Endothelial cell of hepatic sinusoid (primary cell): ENCODE results near the gene KAZN.

ENCODE experiments used
- in situ Hi-C: cut with HindIII; loops from 2 replicates; pipeline ENCODE4 v1.10.0; 2017; ENCODE audit warnings: low sequenced_read_pairs

Gene KAZN

DNA sequence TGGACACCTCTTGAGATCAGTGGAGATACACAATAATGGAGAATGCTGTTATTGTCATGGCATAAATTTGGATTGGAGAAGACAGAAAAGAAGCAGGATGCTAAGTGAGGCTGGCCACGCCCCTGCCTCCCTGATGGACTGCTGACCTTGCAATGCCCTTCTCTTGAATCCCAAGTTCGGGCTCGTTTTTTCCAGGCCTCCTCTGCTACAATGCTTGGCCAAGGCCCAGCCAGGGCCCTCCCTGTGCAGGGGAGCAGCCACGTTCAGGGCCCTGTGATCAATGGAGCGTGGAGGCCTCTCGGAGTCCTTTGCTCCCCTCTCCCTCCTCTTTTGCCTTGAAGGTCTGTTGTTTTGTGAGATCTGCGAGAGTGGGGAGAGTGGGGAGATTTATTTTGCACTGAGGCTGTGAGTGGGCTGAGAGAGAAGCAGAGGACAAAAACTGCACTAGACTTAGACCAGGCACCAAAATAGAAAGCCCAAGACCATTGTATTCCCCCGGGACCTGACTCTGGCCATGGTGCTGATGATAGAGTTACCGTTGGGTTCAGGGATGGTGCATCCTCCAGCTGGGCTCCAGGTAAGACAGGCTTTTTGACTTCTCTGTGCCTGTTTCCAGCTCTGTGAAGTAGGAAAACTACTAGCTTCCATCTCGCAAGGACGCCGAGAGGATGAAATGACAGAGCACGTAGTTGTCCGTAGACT lies 268.6 kb downstream of the KAZN start:
- in situ Hi-C loops = no loop called here

DNA sequence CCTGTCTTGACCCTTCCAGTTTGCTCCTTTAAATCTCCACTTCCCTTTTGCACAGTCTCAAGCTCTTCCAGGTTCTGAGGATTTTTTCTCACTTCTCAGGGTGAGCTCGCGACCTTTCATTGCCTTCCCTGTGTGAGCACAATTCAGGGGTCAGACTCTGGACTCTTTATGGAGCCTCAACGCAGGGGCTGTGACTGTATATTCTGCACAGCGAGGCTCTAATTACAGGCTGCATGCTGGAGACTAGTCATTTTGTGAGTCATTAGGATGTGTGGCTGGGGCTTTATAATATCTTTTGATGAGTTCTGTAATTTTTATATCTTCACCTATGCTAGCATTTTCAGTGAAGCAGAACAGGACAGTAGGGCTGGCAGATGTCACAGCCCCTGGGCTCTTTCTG lies 270.7 kb downstream of the KAZN start:
- in situ Hi-C loops = no loop called here

DNA sequence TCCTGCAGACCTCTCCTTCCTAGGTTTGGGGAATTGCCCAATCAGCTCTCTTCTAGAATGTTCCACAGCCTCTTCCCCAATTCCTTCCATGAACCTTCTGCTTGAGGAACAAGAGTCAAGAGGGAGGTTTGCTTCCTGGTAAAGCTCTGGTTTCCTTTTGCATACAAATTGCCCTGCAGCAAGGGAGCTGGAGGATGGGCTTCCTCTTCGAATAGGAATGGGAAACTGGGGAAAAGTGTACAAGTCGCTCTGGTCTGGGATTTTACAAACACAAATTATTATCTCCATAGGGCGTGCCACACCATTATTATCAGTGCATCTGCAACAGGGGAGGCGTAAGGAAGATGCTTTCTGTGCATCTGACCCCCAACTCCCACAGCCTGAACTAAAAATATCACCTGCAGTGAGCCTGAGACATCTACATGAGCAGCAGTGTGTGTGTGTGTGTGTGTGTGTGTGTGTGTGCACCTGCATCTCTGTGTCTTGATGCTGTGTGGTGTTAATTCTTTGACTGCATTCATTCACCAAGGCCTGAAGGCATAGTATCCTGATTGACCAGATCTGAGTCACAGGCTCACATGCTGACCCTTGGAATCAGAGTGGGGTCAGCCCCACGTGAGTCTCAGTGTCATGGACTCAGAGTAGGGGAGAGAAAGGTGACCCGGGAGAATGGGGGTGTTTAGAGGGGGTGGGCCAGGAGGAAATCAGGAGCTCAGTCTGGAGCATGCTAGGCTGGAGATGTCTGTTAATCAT lies 272.9 kb downstream of the KAZN start:
- in situ Hi-C loops = no loop called here

DNA sequence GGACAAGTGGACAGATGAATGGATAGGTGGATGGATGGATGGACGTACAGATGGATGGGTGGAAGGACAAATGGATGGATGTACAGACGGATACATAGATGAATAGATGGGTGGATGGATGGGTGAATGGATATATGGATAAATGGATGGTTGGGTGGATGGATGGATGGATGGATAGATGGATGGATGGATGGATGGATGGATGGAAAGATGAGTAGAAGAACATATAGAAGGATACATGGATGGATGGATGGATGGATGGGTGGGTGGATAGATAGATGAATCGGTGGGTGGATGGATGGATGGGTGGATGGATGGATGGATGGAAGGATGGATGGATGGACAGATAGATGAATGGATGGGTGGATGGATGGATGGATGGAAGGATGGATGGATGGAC lies 274.3 kb downstream of the KAZN start:
- in situ Hi-C loops = no loop called here

DNA sequence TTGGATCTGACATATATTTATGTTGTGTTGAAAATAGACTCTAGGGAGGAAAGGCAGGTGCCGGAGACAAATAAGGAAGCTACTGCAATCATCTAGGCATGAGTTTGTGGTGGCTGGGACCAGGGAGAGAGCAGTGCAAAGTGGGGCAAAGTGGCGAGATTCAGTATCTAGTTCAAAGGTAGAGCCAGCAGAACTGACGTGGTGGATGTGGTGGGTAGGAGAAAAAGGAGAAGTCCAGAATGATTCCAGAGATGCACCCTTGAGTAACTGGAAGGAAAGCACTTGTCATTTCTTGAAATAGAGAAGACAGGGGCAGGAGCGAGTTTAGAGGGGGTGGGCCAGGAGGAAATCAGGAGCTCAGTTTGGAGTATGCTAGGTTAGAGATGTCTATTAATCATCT lies 275.2 kb downstream of the KAZN start:
- in situ Hi-C loops = no loop called here

DNA sequence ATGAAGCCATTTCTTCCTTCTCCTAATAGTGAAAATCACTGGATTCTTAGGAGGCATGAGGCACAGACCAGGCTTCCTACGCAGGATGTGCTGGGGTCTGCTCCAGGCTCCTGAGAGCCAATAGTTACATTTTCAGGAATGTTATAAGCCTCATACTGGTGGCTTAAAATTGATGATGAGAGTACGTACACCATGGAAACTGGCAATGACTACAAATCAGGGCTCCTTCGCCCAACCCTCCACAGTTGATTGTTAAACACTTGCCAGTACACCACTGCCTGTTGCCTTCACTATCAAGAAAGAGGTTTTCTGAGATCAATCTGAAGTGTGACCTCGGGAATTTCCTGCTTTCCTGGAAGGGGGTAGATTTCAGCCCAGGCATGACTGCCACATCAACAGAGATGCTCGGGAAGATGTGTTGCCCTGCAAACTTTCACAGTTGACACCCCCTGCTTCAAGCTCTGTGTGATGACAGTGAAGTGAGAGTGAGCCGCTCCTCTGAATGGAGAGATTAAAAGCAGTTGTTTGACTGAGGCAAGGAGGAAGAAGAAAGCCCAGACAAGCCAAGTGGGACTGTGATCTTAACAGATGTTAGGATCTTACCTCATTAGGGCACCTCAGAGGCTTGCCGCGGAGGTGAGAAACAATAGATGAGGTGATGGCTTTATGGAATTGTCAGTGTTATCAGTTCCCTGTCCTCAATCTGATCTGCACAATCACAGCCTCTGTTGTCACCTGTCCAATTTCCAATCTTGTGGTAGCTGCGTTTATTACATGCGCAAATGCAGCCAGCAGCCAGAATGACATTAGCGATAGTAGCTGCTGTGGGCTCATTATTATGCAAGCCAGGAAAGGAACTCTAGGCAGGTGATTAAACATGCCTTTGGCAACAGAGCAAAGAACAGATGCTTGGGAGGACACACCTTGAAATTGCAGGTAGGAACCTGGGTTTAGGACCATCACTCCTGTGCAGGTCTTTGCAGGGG lies 277.3 kb downstream of the KAZN start:
- in situ Hi-C loops = no loop called here

DNA sequence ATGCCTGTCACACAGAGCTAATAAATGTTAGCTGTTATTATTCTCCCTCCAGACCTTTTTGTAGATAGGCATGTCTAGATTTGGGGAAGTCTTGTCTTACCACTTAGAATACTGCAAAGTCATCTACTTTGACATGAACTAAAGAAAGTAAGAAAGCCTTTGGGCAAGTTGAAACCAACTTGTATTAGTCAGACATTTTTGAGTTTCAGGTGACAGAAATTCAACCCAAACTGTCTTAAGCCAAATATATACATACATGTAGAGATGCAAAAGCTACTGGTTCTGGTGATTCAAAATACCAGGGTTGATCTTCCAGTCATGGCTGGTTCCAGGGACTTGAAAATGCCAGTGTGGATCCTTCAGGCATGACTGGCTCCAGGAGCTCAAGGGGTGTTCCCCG lies 278.3 kb downstream of the KAZN start:
- in situ Hi-C loops = no loop called here

DNA sequence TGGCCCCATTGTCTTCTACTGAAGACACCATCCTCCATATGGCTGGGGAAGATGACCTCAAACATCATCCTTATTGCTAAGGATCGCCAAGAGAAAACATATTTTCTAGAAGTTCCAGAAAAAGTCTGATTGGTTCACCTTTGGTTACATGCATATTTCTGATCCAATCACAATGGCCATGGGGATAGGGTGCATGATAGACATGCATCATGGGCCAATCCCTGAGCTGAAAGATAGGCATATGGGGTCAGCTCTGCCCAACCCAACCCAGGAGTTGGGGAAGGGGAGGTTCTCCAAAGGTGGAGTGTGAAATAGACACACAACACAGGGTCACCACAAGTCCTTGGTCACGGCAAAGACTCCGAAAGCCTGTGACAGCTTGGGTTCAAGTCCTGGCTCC lies 278.7 kb downstream of the KAZN start:
- in situ Hi-C loops = no loop called here

DNA sequence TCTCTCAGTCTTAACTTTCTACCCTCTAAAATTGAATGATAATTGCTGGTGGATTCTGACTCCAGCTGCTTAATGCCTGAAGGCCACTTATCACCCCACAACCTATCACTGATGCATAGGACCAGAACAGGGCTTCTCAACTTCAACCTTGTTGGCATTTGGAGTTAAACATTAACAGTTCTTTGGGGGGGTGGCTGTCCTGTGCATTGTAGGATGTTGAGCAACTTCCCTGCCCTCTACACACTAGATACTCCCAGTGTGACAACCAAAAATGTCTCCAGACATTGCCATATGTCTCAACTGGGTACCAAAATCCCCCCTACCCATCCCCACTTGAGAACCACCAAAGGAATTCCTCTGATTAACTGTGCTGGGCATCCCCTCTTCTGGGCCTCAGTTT lies 279.6 kb downstream of the KAZN start:
- in situ Hi-C loops = no loop called here

DNA sequence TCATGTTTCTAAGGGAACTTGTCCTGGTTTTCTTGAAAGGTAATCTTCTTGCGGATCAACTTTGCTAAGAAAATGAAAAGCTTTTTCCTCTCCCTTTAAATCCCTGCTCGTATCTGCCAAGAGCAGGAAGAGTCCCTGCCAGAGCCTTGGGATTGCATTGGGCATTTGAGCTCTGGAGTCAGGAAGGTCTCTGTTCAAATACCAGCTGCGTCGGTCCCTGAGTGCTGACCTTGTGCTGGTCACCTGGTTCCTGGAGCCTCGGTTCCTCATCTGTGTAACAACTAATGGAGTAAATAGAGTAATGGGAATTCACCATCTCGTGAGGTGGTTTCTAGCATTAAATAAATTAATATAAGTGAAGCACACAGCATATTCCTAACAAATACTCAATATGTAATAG lies 280.5 kb downstream of the KAZN start:
- in situ Hi-C loops = no loop called here

DNA sequence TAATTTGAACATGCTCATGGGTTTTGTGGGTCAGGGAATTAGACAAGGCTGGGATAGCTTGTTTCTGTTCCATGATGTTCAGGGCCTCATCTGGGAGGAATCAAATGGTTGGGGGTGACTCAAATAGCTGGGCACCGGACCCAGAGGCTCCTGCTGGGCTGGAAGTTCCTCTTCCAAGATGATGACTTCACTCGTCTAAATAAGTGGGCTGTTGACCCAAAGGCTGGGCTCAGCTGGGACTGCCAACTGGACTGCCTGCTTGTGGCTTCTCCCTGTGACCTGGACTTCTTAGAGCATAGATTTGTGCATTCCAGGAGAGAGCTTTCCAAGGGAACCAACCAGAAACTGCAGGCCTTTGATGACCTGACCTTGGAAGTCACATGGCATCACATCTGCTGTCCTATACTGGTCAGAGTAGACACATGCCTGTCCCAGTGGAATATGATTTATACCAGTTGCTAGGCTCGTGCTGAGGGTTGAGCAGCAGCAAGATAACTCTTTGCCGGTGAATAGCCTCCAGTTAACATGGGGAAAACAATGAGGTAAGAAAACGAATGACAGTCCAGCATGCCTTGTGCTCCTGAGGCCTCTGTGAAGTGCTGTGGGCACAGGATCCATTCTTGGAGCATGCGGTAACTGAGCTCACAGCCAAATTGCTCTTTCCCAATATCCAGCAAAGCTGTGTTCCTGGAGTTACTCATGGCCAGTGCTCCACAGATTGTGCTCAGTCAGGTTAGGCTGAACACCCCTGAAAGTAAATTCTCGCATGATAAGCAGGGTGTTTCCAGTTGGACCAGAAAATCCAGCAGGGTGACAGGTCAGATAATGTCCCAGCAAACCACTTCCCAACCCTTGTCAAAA lies 282.2 kb downstream of the KAZN start:
- in situ Hi-C loops = no loop called here

DNA sequence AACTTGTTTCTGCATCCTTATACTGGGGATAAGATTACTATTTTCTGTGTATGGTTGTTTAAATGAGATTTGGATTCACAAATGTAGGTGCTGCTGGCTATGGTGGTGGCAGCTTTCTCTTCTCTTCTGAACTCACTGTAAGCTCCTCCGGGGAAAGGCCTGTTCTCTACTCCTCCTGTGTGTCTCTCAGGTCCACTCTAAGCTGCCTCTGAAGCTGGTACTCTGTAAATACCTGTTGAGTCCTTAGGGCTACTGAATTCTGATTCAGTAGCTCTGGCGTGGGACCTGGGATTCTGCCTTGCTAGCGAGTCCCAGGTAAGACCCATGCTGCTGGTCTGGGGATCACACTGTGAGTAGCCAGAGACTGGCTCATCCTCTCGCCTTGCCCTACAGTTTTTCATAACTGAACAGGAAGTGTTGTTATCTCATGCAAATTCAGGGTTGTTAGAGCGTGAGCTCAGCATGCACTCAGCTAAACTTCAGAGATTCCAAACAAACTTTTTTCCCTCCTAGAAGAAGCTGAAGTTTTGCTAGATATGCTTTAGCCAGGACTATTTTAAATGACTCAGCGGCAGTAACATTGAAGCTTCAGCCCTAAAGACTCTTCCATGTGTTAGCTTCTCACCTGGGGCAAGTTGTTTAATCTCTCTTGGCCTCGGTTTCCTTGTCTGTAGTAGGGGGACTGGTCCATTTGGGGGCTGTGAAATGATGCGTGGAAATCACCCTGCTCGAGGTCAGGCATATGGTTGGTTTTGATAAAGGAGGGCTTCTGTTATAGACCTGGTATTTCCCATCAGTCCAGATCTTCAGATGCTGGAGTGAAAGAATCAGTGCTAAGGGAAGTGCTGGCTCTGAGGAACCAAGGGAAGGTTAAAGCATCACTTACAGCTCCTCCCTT lies 283.5 kb downstream of the KAZN start:
- in situ Hi-C loops = no loop called here

DNA sequence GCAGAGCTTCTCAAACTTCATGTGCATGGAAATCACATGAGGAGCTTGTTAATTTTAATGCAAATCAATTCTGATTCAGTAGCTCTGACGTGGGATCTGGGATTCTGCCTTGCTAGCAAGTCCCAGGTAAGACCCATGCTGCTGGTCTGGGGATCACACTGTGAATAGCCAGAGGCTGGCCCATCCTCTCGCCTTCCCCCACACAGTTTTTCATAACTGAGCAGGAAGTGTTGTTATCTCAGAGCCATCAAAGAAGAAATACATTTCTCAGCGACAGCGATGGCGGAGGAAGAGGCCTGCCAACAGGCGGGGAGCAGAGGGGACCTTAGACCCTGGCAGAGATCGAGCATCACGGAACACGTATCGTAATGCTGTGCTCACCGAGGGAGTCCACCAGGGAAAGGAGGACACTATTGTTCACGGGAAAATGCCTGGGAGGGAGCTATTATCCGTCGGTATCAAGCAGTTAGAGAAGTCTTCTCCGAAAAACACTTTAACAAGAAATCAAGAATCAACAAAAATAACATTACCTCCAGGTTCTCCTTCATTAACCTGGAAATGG lies 286.2 kb downstream of the KAZN start:
- in situ Hi-C loops = no loop called here

DNA sequence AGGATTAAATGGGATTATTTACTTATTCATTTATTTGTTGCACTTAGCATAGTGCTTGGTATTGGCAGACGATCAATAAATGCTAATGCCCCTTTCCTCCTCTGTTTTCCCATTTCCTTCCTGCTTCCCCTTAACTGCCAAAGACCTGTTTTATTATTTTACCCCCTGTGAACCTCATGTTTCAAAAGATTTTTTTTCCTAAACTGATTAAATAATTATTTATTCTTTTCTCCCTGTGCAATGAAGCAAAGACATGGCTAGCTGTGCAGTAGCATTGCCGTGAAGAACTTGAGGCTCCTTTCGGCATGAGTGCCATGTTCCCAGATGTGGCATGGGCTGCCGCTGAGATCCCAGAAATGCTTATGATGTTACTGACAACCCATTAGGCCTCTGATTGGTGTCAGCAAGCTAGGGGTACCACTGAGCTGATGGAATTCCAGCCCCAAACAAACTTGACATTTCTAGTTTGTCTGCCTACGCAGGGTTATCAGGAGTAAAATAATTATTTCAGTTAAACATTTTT lies 288.6 kb downstream of the KAZN start:
- in situ Hi-C loops = no loop called here

DNA sequence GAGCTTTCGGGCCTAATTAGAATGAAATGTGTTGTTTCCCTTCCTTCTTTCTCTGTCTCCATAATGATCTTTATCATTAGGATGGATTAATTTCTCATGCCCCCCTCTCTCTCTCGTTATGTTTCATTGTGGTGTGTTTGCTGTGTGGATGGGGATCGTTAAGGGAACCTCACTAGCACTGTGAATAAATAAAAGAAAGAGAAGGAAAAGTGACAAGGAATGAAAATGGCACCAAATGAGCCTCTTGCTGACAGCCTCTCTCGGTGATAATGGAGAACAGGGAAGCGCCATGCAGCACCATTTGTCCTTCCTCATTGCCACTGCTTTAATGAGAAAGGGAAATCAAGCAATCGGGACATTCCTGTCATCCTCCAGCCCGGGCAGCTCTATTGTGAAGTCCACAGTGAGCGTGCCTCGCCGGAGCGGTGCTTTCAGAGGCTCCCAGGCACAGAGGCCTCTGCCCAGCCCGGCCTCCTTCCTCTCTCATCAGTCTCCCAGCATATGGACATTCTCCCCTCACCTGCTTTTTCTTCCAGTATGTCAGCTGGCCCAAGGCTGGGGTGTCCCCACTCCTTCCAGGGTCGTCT lies 289.4 kb downstream of the KAZN start:
- in situ Hi-C loops = no loop called here

DNA sequence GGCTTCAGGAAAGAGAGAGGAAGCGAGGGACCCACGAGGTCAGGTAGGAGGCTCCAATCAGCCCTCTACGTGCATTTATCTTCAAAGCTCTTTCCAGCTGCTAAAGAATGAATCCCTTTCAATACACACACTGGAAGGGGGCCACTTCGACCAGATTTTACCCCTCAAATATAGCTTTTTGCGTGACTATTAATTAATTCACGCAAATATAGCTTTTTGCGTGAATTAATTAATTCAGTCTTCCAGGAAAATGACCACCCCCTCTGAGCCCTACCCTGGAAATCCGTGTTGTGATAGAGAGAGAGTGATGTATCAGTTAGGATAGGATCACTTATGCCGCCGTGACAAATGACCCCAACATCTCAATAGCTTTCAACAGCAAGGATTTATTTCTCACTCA lies 289.9 kb downstream of the KAZN start:
- in situ Hi-C loops = no loop called here

DNA sequence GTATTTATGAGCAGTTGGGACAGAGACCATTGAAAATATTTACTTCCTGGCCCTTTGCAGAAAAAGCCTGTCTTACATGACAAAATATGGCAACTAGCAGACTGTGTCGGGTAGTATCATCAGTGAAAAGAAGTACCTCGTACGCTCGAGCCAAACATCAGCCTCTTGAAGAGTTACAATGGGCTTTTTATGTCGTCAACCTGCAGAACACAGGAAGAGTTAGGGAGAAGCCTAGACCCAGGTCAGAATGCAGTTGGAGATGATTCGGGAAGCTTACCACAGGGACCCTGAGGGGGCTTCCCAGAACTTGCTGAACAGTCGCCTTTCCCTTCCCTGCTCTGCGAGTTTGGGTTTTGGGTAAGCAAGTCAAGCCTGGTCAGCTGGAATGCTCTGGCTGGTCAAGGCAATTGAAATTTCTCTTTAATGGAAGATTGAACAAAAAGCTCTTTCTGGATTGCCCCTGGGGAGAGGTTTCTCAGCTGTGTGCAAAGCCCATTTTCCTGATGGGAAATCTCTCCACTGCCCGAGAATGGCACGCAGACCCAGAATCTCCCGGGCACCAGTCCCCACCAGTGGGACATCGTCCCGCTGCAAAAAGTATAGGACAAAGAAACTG lies 291.4 kb downstream of the KAZN start:
- in situ Hi-C loops = loop anchor here (5.0 to 10.0 kb wide), 2 partner anchors 65 to 177 kb away; no protein-coding TSS in a partner anchor

DNA sequence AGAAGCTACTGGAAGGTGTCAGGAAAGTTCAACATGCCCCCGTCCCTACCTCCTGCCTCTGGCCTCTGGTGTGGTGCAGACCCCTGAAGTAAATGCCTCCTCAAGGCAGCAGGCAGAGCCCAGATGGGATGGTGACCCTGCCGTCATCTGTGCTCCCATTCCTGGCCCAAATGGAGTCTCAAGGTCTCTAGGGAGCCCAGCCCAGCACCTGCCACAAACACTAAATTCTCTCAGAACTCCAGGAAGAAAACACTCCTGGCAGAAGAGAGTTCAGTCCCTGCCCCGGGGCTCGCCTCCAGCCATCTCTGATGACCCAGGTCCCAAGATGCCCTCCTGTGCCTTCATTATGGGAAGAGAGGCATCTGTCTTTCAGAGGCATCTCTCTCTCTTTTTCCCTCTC lies 293.5 kb downstream of the KAZN start:
- in situ Hi-C loops = loop anchor here (5.0 to 10.0 kb wide), 2 partner anchors 67 to 175 kb away; no protein-coding TSS in a partner anchor
